HepG2 (cell line): ENCODE data around the gene TRAF3. TPM values are rescaled to one million over a fixed set of nuclear protein-coding genes. Genes with fewer than 3 reads are reported as not detected.

Source experiments
- ATAC-seq: fragments of 200-7000 bp; cut with Tn5 transposase; 3 replicates; pipeline ENCODE4 v1.9.1; 2020; ENCODE audit warnings: mild to moderate bottlenecking, moderate library complexity
- BruUV-seq: library from RNA; stranded (reverse); fragments of 400-500 nt; replicated peaks from 2 replicates; lab custom pipeline; 2021; lab: Mats Ljungman, UMichigan
- CTCF ChIA-PET: fragments of 300-600 bp; formaldehyde crosslinking; extraction: SDS; loops from one replicate; lab custom pipeline; 2021; ENCODE audit warnings: low total read pairs, inconsistent platforms, low intra/inter-chr PET ratio; lab: Yijun Ruan, JAX
- POLR2A ChIA-PET: fragments of 350-600 bp; sonication (Branson Sonifier 250); formaldehyde crosslinking; loops from one replicate; lab custom pipeline; 2020; ENCODE audit warnings: antibody characterized with exemption, inconsistent platforms; lab: Yijun Ruan, JAX
- DNase-seq: peaks from one replicate; pipeline ENCODE4 v3.0.0-alpha.2; 2015; ENCODE audit warnings: low spot score
- FAIRE-seq: peaks from 3 replicates; lab custom pipeline; 2011; peaks lifted over from hg19 to GRCh38; lab: Jason Lieb, UNC
- H2AFZ ChIP-seq: one replicate; pipeline ENCODE4 v1.6.1; 2011; ENCODE audit warnings: low read length, inconsistent platforms
- H3K27ac ChIP-seq: fragments of 300-600 bp; 3 replicates; pipeline ENCODE4 v1.8.0; 2011; ENCODE audit warnings: mixed run types, mild to moderate bottlenecking, mixed read lengths, low read length, inconsistent platforms; ENCODE audit not compliant: insufficient read depth; ENCODE audit errors: extremely low read length
- H3K27me3 ChIP-seq, 2 experiments: fragments of 200-600 bp in 1 of 2; 2 replicates in 1 of 2; 3 replicates in 1 of 2; pipeline versions ENCODE4 v1.6.0 to v1.8.0; 2011; ENCODE audit warnings: low read length in 2 of 2, mild to moderate bottlenecking in 2 of 2, moderate library complexity in 2 of 2, inconsistent platforms in 1 of 2; ENCODE audit not compliant: insufficient read depth in 2 of 2, control insufficient read depth in 1 of 2
- H3K36me3 ChIP-seq, 2 experiments: fragments of 200-600 bp in 1 of 2; replicated peaks in 1 of 2; 2 replicates in 1 of 2; 3 replicates in 1 of 2; pipeline versions ENCODE4 v1.5.1 to v1.8.0; 2011; ENCODE audit warnings: low read length in 2 of 2, inconsistent platforms in 1 of 2; ENCODE audit not compliant: insufficient read depth in 2 of 2, control insufficient read depth in 1 of 2
- H3K4me1 ChIP-seq: 2 replicates; pipeline ENCODE4 v1.5.1; 2012; ENCODE audit warnings: low read length, inconsistent platforms; ENCODE audit not compliant: insufficient read depth
- H3K4me2 ChIP-seq: 2 replicates; pipeline ENCODE4 v1.6.0; 2011; ENCODE audit warnings: low read depth, low read length, inconsistent platforms
- H3K4me3 ChIP-seq, 3 experiments: fragments of 200-600 bp in 1 of 3; sonication (generic), shearing (Covaris generic) in 1 of 3; replicated peaks in 1 of 3; 2 replicates each; pipeline ENCODE4 v1.5.1; 2011 to 2016; ENCODE audit warnings: low read length in 3 of 3, inconsistent platforms in 2 of 3, low read depth in 2 of 3, mild to moderate bottlenecking in 2 of 3, control low read depth in 1 of 3, mixed read lengths in 1 of 3; ENCODE audit not compliant: insufficient read depth in 1 of 3
- H3K79me2 ChIP-seq: one replicate; pipeline ENCODE4 v1.6.1; 2011; ENCODE audit warnings: low read length, inconsistent platforms; ENCODE audit not compliant: insufficient read depth
- H3K9ac ChIP-seq: 2 replicates; pipeline ENCODE4 v1.6.0; 2011; ENCODE audit warnings: mild to moderate bottlenecking, low read depth, low read length, inconsistent platforms; ENCODE audit not compliant: insufficient read depth
- H3K9me3 ChIP-seq: 2 replicates; pipeline ENCODE4 v1.5.1; 2012; ENCODE audit warnings: mild to moderate bottlenecking, low read length
- H4K20me1 ChIP-seq: 2 replicates; pipeline ENCODE4 v1.6.0; 2011; ENCODE audit warnings: inconsistent platforms, mild to moderate bottlenecking, low read length, moderate library complexity; ENCODE audit not compliant: insufficient read depth
- AHR ChIP-seq: IDR thresholded peaks from 2 replicates; pipeline ENCODE4 v1.6.1; 2018; ENCODE audit warnings: missing genetic modification reagents, missing compliant biosample characterization
- BCL6 ChIP-seq: IDR thresholded peaks from 2 replicates; pipeline ENCODE4 v1.6.1; 2016; ENCODE audit warnings: missing genetic modification reagents, missing compliant biosample characterization
- CREB1 ChIP-seq, 2 experiments: fragments of 450-650 bp in 1 of 2; IDR thresholded peaks; 2 replicates each; pipeline ENCODE4 v1.6.1; 2016 to 2017; ENCODE audit warnings: control low read depth in 1 of 2, mild to moderate bottlenecking in 1 of 2, missing compliant biosample characterization in 1 of 2, missing genetic modification characterization in 1 of 2
- DBP ChIP-seq: sonication (generic); formaldehyde crosslinking; IDR thresholded peaks from 2 replicates; pipeline ENCODE4 v1.4.0; 2020; ENCODE audit warnings: missing genetic modification reagents; ENCODE audit errors: not compliant biosample characterization
- DMTF1 ChIP-seq: sonication (generic); formaldehyde crosslinking; IDR thresholded peaks from 2 replicates; pipeline ENCODE4 v1.4.0; 2020; ENCODE audit warnings: mild to moderate bottlenecking, missing genetic modification reagents
- FOXJ3 ChIP-seq: sonication (generic); formaldehyde crosslinking; IDR thresholded peaks from 2 replicates; pipeline ENCODE4 v1.4.0; 2020; ENCODE audit warnings: missing genetic modification reagents, mild to moderate bottlenecking, borderline replicate concordance
- GABPB1 ChIP-seq: IDR thresholded peaks from 2 replicates; pipeline ENCODE4 v1.6.1; 2016; ENCODE audit warnings: mild to moderate bottlenecking, missing genetic modification reagents, moderate library complexity, missing compliant biosample characterization
- KLF9 ChIP-seq: IDR thresholded peaks from 2 replicates; pipeline ENCODE4 v1.6.1; 2016; ENCODE audit warnings: low read depth
- NFE2L2 ChIP-seq: fragments of 150-350 bp; IDR thresholded peaks from 2 replicates; pipeline ENCODE4 v1.6.1; 2014; ENCODE audit warnings: low read length
- PAXIP1 ChIP-seq: sonication (generic); formaldehyde crosslinking; conservative IDR thresholded peaks from 2 replicates; pipeline ENCODE4 v1.4.0; 2020; ENCODE audit warnings: mild to moderate bottlenecking, missing genetic modification reagents, moderate library complexity
- REL ChIP-seq: sonication (generic); formaldehyde crosslinking; conservative IDR thresholded peaks from 2 replicates; pipeline ENCODE4 v1.8.0; 2022; ENCODE audit warnings: mild to moderate bottlenecking, missing genetic modification reagents, moderate library complexity
- SALL2 ChIP-seq: sonication (generic); formaldehyde crosslinking; IDR thresholded peaks from 2 replicates; pipeline ENCODE4 v1.8.1; 2023; ENCODE audit warnings: mild to moderate bottlenecking, missing genetic modification reagents, inconsistent platforms
- ZBTB42 ChIP-seq: sonication (generic); formaldehyde crosslinking; IDR thresholded peaks from 2 replicates; pipeline ENCODE4 v1.5.0; 2020; ENCODE audit warnings: mild to moderate bottlenecking, missing genetic modification reagents
- ZFP37 ChIP-seq: sonication (generic); formaldehyde crosslinking; IDR thresholded peaks from 2 replicates; pipeline ENCODE4 v1.4.0; 2020; ENCODE audit warnings: missing genetic modification reagents, borderline replicate concordance
- ZNF343 ChIP-seq: sonication (generic); formaldehyde crosslinking; IDR thresholded peaks from 2 replicates; pipeline ENCODE4 v1.4.0; 2020; ENCODE audit warnings: mild to moderate bottlenecking, missing genetic modification reagents
- ZNF577 ChIP-seq: sonication (generic); formaldehyde crosslinking; IDR thresholded peaks from 2 replicates; pipeline ENCODE4 v1.4.0; 2020; ENCODE audit warnings: mild to moderate bottlenecking, low read depth, missing genetic modification reagents, borderline replicate concordance
- ZNF713 ChIP-seq: sonication (generic); formaldehyde crosslinking; IDR thresholded peaks from 2 replicates; pipeline ENCODE4 v1.4.0; 2020; ENCODE audit warnings: mild to moderate bottlenecking, missing genetic modification reagents
- ZNF841 ChIP-seq: sonication (generic); formaldehyde crosslinking; IDR thresholded peaks from 2 replicates; pipeline ENCODE4 v1.8.1; 2023; ENCODE audit warnings: missing genetic modification reagents, borderline replicate concordance
- WGBS: methylation state at CpG from one replicate; pipeline ENCODE4 v1.1.6; 2017; ENCODE audit warnings: low lambda C conversion rate; 5-methylcytosine and 5-hydroxymethylcytosine counted together
- in situ Hi-C: cut with HindIII; loops from 2 replicates; pipeline ENCODE4 v1.10.0; 2017; ENCODE audit warnings: low pct_unique_long_range_greater_than_20kb; ENCODE audit not compliant: extremely low pct_ligation_motif_present
- intact Hi-C: fragments of 100-400 bp; cut with micrococcal nuclease; formaldehyde crosslinking; loops from one replicate; pipeline ENCODE4 v1.10.0; 2022; ENCODE audit not compliant: unreplicated experiment
- polyA plus RNA-seq, 8 experiments: library from polyadenylated mRNA; depleted of rRNA in 3 of 8; stranded (reverse) in 7 of 8; unstranded in 1 of 8; fragments of >200 nt; fragmentation: Illumina TruSeq in 4 of 8; extraction: Trizol in 4 of 8; gene quantifications; 2 replicates each; pipeline versions ENCODE4 v1.2.1 to v1.2.3, GENCODE V29; 2011 to 2016; ENCODE audit warnings: low read depth in 4 of 8, missing spikeins in 1 of 8, mixed read lengths in 1 of 8; ENCODE audit not compliant: insufficient read depth in 1 of 8
- total RNA-seq, 5 experiments: library from RNA; depleted of rRNA; stranded (reverse); fragments of >200 nt; fragmentation: Illumina TruSeq; extraction: Trizol; gene quantifications; 2 replicates each; pipeline ENCODE4 v1.2.3, GENCODE V29; 2016; ENCODE audit warnings: low read depth in 1 of 5
- TF ChIP-seq, protein P1 (sequence below): sonication (generic); formaldehyde crosslinking; IDR thresholded peaks from 2 replicates; pipeline ENCODE4 v1.5.1; 2020; ENCODE audit warnings: mild to moderate bottlenecking, missing genetic modification reagents, moderate library complexity

TRAF3 gene
- total and polyA plus RNA-seq, 2 of the 13 experiments (the other 11 are each of a cell fraction or from before 2014, with no cell fraction given), result 6.9 to 12.2 TPM

DNA sequence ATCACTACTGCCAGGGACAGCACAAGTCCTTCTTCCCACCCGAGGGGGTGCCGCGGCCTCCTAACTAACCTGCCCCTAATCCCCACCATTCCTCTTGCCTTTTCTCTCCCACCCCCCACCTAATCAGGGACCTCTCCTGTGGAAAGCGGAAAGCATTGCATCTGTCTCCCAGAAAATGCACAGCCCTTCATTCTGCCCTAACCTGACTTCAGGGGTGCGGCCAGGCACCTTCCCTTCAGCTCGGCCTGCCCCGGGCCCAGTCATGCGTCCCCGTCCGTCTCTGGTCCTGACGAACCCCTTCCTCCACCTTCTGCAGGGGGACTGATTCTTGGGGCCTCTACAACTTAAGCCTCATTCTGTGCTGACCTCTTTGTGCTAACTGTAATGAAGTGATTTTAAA, 43.9 kb upstream of the TRAF3 start:
- Histone ChIP-seq H3K4me2 (no peak overlapping the region), H3K27me3 (no peaks in the 10 kb centered on the region), H3K9ac (no peak overlapping the region), H3K9me3 (no peaks in the 10 kb centered on the region), H3K27ac (no peak overlapping the region), H2AFZ (no peak overlapping the region), H3K79me2 (no peaks in the 10 kb centered on the region), H3K4me3 (no peak overlapping the region), H4K20me1 (no peaks in the 10 kb centered on the region), H3K36me3 (peaks cover 9 to 23% of the 10 kb centered on the region in 2 experiments), H3K4me1 (no peaks in the 10 kb centered on the region)
- intact Hi-C loops, result no loop called here
- no peak for DNase-seq
- no peak for FAIRE-seq
- ChIA-PET POLR2A (no interaction called here), CTCF (no interaction called here)
- in situ Hi-C loops, result no loop called here
- WGBS, result 90% methylated on average over 11 of the region's 11 CpGs
- BruUV-seq, result no TSS peak
- ATAC-seq, result no peak
- TF ChIP-seq AHR (CRISPR knock-in tag) (no peak), BCL6 (no peak), SALL2 (CRISPR knock-in tag) (no peak), ZNF577 (CRISPR knock-in tag) (no peak), ZNF343 (no peak), ZBTB42 (CRISPR knock-in tag) (no peak), KLF9 (CRISPR knock-in tag) (no peak), PAXIP1 (CRISPR knock-in tag) (no peak), DBP (CRISPR knock-in tag) (no peak), DMTF1 (CRISPR knock-in tag) (no peak), FOXJ3 (no peak), NFE2L2 (no peak), REL (CRISPR knock-in tag) (no peak), ZFP37 (CRISPR knock-in tag) (no peak), ZNF841 (no peak), CREB1 (IDR thresholded peaks at IDR 0.05) (no peak), CREB1 (CRISPR knock-in tag; IDR thresholded peaks at IDR 0.05) (no peak), ZNF713 (CRISPR knock-in tag) (no peak), GABPB1 (no peak)
- TF ChIP-seq, protein P1, sequence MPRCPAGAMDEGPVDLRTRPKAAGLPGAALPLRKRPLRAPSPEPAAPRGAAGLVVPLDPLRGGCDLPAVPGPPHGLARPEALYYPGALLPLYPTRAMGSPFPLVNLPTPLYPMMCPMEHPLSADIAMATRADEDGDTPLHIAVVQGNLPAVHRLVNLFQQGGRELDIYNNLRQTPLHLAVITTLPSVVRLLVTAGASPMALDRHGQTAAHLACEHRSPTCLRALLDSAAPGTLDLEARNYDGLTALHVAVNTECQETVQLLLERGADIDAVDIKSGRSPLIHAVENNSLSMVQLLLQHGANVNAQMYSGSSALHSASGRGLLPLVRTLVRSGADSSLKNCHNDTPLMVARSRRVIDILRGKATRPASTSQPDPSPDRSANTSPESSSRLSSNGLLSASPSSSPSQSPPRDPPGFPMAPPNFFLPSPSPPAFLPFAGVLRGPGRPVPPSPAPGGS (CRISPR knock-in tag), result no peak
